Sigmoid colon (tissue), 4 donors: Measurements from ENCODE around the gene RIMBP3C.
"Not testable (repeated sequence)": the region's sequence is repeated elsewhere in the genome, so short reads cannot be mapped to it uniquely, and the experiment has no call there.

Experiments used
- EP300 ChIP-seq, 4 donors: sonication (generic); formaldehyde crosslinking; IDR thresholded peaks; one replicate each; pipeline ENCODE4 v1.6.1; 2017; ENCODE audit warnings: antibody characterized with exemption in 4 of 4
- POLR2A ChIP-seq, 2 donors: fragments of 450-650 bp; IDR thresholded peaks; one replicate each; pipeline ENCODE4 v1.6.1; 2016; ENCODE audit warnings: antibody characterized with exemption in 2 of 2, mild to moderate bottlenecking in 2 of 2, moderate library complexity in 2 of 2
- TF ChIP-seq, protein P1 (sequence below), 4 experiments: fragments of 450-650 bp in 3 of 4; fragments of 200-600 bp in 1 of 4; IDR thresholded peaks; one replicate each; pipeline ENCODE4 v1.5.1; 2016 to 2019; ENCODE audit warnings: antibody characterized with exemption in 4 of 4, mild to moderate bottlenecking in 3 of 4, moderate library complexity in 2 of 4

DNA sequence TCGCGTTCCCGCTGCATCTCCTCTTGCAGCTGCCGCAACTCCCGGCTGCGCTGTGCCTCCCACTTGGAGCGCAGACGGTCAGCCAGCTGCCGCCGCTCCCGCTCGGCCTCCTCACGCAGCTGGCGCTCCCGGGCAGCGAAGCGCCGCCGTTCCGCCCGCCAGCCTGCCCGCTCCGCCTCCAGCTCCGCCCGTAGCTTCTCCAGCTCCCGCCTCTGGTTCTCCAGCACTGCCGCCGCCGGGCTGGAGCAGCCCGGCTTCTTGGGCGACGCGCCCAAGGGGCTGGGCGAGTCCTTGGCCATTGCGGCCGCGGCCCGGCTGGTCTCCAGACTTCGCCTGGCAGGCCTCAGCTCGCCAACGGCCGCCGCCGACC lies 598 bp downstream of the RIMBP3C start:
- TF ChIP-seq, protein P1, sequence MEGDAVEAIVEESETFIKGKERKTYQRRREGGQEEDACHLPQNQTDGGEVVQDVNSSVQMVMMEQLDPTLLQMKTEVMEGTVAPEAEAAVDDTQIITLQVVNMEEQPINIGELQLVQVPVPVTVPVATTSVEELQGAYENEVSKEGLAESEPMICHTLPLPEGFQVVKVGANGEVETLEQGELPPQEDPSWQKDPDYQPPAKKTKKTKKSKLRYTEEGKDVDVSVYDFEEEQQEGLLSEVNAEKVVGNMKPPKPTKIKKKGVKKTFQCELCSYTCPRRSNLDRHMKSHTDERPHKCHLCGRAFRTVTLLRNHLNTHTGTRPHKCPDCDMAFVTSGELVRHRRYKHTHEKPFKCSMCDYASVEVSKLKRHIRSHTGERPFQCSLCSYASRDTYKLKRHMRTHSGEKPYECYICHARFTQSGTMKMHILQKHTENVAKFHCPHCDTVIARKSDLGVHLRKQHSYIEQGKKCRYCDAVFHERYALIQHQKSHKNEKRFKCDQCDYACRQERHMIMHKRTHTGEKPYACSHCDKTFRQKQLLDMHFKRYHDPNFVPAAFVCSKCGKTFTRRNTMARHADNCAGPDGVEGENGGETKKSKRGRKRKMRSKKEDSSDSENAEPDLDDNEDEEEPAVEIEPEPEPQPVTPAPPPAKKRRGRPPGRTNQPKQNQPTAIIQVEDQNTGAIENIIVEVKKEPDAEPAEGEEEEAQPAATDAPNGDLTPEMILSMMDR (IDR thresholded peaks at IDR 0.05) = not testable (repeated sequence)
- not testable (repeated sequence) for TF ChIP-seq POLR2A, EP300 (IDR thresholded peaks at IDR 0.05)
